Measurements from ENCODE around the gene ELMO2.

ELMO2 gene

DNA sequence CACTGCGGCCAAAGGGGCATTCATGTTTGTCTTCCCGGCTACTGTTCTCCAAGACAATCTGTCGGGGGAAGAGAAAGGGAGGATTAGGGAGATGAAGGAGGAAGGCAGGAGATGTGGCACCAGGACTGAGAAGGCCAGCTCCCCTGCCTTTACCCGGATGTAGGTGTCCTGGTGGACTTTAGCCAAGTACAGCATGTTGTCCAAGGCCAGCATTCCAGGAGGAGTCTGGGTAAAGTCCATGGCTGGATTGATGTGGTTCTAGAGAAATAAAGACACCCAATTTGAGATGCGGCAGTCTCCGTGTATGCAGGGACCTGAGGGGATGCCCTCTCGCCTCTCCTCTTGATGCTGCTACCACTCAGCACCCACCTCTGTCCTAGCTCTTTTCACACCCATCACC is 32.0 kb downstream of the ELMO2 start:
- TF ChIP-seq, protein P1, sequence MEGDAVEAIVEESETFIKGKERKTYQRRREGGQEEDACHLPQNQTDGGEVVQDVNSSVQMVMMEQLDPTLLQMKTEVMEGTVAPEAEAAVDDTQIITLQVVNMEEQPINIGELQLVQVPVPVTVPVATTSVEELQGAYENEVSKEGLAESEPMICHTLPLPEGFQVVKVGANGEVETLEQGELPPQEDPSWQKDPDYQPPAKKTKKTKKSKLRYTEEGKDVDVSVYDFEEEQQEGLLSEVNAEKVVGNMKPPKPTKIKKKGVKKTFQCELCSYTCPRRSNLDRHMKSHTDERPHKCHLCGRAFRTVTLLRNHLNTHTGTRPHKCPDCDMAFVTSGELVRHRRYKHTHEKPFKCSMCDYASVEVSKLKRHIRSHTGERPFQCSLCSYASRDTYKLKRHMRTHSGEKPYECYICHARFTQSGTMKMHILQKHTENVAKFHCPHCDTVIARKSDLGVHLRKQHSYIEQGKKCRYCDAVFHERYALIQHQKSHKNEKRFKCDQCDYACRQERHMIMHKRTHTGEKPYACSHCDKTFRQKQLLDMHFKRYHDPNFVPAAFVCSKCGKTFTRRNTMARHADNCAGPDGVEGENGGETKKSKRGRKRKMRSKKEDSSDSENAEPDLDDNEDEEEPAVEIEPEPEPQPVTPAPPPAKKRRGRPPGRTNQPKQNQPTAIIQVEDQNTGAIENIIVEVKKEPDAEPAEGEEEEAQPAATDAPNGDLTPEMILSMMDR (IDR thresholded peaks at IDR 0.05; ENCODE audit: extremely low read depth, insufficient read depth, missing control alignments): no peak
- in situ Hi-C loops (cut with MboI; ENCODE audit: low pct_unique_long_range_greater_than_20kb, low sequenced_read_pairs, unreplicated experiment): no loop called here
- DNase-seq (ENCODE audit: low spot score): no peak

DNA sequence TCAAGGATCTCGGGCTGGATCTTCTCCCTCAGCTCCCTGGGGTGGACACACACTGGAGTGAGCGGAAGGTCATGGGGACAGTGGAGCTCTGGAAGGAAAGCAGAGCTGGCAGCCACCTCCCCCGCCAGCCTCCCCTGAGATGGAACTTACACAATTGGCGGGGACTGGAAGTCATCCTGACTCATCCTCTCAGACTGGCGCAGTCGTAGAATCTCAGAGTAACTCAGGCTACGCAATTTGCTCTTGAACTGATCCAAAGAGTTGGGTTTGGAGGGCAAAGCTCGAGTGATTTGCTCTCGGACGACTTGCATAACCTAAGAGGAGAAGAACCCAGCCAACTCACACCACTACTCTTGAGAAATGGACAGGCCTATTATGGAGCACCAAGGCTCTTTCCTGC is 34.8 kb downstream of the ELMO2 start:
- in situ Hi-C loops (cut with MboI; ENCODE audit: low pct_unique_long_range_greater_than_20kb, low sequenced_read_pairs, unreplicated experiment): no loop called here
- TF ChIP-seq, protein P1 (IDR thresholded peaks at IDR 0.05; ENCODE audit: extremely low read depth, insufficient read depth, missing control alignments): no peak
- no peak for DNase-seq (ENCODE audit: low spot score)

DNA sequence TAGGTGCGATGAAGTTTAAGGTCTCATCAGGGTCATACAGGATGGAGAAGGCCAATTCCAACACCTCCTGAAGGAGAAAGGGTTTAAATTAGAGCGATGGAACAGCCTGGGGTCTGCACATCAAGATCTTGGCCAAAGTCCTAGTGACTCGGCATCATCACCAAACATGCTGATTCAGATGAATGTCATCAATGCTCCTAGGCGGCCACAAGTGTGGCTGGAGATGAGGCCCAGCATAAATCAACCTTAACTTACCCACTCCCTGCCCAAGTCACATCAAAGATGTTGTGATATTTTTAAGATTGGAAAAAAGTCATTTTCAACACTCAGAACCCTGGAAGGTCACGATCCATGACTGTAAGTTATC is 37.5 kb downstream of the ELMO2 start:
- DNase-seq (ENCODE audit: low spot score): no peak
- in situ Hi-C loops (cut with MboI; ENCODE audit: low pct_unique_long_range_greater_than_20kb, low sequenced_read_pairs, unreplicated experiment): no loop called here
- TF ChIP-seq, protein P1 (IDR thresholded peaks at IDR 0.05; ENCODE audit: extremely low read depth, insufficient read depth, missing control alignments): no peak

DNA sequence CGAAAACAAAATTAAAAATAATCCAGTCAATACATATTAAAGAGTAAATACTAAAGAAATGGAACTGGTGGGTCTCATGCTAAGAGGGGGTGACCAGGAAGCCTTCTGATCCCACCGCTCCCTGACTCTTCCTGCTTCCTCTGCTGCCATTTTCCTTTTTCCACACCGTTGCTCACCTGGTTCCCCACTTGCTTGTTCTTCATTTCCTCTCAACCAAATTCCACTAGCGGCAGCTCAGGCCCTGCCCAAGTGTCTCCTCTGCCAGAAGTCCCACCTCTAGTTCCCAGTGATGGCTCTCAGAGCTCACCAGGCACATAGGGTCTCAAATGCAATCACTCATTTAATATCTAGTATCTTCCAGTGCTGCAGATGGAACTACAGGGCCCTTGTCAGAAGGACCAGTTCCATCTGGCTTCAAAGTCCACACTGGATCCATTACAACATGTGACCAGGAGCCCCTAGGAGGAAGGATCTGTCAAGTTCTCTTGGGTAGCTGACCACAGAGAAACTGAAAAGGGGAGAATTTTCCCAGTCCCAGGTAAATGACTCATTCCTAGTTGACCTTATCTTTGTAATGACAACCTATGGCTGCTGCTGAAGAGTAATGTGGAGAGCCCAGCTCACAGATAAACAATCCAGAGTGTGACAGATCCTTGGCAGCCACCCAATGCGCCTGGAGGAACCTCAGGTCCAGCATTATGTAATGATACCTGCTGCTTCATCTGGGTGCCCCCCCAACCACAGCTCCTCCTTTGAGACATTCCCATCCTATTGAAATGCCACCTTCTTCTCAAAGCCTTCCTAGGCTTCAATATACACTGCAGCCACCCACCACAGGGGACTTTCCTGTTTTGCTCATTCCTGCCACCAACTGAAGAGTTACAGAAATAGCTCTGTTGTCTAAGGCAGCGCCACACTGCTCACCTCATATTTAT is 38.2 kb downstream of the ELMO2 start:
- in situ Hi-C loops (cut with MboI; ENCODE audit: low pct_unique_long_range_greater_than_20kb, low sequenced_read_pairs, unreplicated experiment): no loop called here
- DNase-seq (ENCODE audit: low spot score): no peak
- TF ChIP-seq, protein P1 (IDR thresholded peaks at IDR 0.05; ENCODE audit: extremely low read depth, insufficient read depth, missing control alignments): no peak

DNA sequence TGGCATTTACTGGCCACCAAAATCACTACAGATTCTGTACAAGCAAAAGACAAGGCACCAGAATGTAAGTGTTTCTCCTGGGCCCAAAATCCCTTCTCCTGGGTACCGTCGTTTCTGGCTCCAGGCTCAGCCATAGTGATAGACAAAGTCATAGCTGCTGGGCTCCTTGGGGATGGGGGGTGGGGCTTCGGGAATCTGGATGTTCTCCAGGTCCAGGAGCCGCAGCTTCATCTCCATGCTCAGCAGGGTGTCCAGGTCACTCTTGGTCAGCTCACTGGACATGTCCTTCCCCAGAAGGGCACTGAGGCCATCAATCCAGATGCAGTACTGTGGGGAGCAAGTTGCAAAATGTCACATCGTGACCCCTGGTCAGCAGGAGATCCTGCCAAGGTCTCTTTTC is 39.2 kb downstream of the ELMO2 start:
- TF ChIP-seq, protein P1 (IDR thresholded peaks at IDR 0.05; ENCODE audit: extremely low read depth, insufficient read depth, missing control alignments): no peak
- no peak for DNase-seq (ENCODE audit: low spot score)
- in situ Hi-C loops (cut with MboI; ENCODE audit: low pct_unique_long_range_greater_than_20kb, low sequenced_read_pairs, unreplicated experiment): no loop called here

DNA sequence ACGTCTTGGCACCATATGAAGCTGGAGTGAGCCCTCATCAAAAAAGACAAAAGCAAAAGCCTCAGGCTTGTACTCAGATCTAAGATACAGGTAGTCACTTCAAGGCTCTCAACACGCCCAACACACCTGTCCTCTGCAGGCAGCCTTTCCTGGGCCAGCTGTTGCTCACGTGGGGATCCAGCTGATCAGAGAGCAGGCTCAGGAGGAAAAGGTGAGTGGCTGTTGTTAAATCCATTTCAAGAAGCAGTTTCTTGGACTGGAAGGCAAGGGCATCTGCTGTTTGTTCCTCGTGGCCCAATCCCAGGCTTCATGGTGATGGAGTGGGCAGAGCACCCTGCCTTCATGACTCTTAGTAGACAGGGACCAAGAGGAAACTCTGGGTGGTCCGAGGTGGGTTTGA is 39.6 kb downstream of the ELMO2 start:
- in situ Hi-C loops (cut with MboI; ENCODE audit: low pct_unique_long_range_greater_than_20kb, low sequenced_read_pairs, unreplicated experiment): no loop called here
- TF ChIP-seq, protein P1 (IDR thresholded peaks at IDR 0.05; ENCODE audit: extremely low read depth, insufficient read depth, missing control alignments): no peak
- DNase-seq (ENCODE audit: low spot score): no peak
